IPS DF 19.7 (cell line): ENCODE measurements around the gene ADA.
"Not testable (repeated sequence)": the region's sequence is repeated elsewhere in the genome, so short reads cannot be mapped to it uniquely, and the experiment has no call there.

Experiments
- DNase-seq: peaks from one replicate; pipeline ENCODE4 v3.0.0-alpha.2; 2013; ENCODE audit warnings: low read depth, low spot score

Gene ADA

GRCh38 chr20:44651684-44652423 lies at the start of gene ADA:
Gene ADA, minus strand, starts transcription at chr20:44651699. Its CDS starts 92 bp downstream, at chr20:44651607.
- DNase-seq = no peak

GRCh38 chr20:44700306-44700705 lies 48.8 kb upstream of the ADA start:
- DNase-seq = no peak

GRCh38 chr20:44698351-44698750 lies 46.9 kb upstream of the ADA start:
- no peak for DNase-seq

GRCh38 chr20:44697041-44697440 lies 45.5 kb upstream of the ADA start:
- DNase-seq = not testable (repeated sequence)

GRCh38 chr20:44696315-44696714 lies 44.8 kb upstream of the ADA start:
- no peak for DNase-seq

GRCh38 chr20:44695674-44696300 lies 44.3 kb upstream of the ADA start:
- DNase-seq = no peak

DNA sequence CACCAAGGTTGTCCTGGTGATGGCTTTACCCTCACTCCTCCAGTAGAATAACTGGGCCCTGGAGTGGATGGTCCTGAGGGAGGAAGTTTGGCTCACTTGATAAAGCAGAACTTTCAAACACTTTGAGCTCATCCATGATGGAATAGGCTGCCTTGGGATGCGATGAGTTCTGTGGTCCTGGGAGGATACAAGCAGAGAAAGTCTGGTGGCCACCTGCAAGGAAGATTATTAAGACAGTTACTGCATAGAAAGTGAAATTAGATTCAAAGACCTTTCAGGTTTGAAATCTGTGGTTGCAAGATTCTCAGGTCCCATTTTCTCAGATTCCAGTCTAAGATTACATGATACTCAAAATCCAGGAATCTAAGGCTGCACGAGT lies 43.8 kb upstream of the ADA start:
- no peak for DNase-seq

GRCh38 chr20:44694159-44694558 lies 42.7 kb upstream of the ADA start:
- no peak for DNase-seq

GRCh38 chr20:44693627-44694026 lies 42.1 kb upstream of the ADA start:
- DNase-seq = no peak

- DNase-seq = no peak
These were observed 41.5 kb upstream of the ADA start for GRCh38 chr20:44692932-44693480.

GRCh38 chr20:44691424-44692423 lies 40.2 kb upstream of the ADA start:
- no peak for DNase-seq

DNA sequence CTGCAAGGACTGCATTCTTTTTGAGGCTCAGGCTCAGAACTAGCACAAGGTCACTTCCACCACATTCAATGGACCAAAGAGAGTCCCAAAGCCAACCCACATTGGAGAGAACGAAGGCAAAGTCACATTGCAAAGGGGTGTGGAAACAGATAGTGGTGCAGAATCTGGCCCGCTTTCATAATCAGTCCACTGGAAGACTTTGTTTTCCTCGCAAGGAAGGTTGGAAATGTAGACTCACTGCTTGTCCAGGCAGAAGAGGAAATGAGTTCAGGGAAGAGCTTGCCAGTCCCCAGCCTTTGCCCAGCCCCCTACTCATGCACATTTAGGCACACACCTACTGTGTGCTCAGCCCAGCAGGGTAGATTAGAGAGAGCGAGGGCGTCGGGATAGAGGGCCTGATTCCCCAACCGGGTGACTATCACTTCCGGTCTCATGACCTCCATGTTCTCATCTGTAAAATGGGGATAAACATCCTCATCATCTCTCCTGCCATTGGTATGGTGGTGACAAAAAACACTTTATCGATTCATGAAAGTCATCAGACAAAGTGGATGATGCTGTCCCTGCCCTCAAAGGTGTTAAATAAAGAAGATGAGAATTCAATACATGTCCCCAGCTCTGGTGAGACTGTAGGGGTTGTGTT lies 39.4 kb upstream of the ADA start:
- DNase-seq = no peak

- DNase-seq = no peak
These were observed 38.3 kb upstream of the ADA start for GRCh38 chr20:44689809-44690208.

GRCh38 chr20:44688053-44688625 lies 36.6 kb upstream of the ADA start:
- no peak for DNase-seq

- no peak for DNase-seq
These were observed 35.4 kb upstream of the ADA start for GRCh38 chr20:44686934-44687333.

DNA sequence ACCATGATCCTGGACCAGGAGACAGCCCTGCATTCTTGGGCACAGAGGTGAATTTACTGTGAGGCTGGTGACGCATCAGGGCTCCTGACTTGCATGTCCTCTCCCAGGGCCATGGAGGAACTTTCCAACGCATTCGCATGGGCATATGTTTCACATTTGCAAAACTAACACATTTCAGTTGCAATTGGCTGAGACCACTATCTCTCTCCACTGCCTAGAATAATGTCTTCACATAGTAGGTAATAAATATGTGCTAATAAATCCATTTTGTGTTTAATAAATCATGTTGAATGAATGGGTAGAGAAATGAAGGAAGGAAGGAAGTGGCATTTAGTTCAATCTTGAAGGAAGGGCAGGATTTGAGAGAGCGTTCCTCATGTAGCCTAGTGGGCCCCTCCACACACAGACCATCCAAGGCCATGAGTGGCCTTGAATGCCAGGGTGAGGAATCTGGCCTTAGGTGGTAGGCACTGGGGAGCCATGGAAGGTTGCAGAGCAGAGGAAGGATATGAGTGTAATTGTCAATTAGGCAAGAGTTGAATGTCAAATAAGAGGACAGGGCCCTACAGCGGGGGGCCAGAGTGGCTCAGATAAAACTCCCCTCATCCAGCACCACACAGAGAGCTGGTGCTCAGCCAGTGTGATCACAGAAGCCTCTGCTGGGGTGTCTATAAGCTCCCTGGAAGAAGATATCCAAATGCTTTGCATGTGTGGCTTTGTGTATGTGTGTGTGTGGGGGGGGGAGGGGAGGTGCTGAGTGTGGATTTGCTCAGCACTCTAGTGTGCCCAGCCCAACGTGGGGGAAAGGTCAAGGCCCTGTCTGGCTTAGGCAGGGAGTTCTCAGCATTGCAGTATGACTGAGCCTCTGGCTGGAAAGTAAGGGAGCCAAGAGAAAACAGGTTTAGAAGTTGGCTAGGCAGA lies 32.8 kb upstream of the ADA start:
- DNase-seq = no peak

GRCh38 chr20:44683263-44684046 lies 32.0 kb upstream of the ADA start:
- peak; percentile 61 for DNase-seq

GRCh38 chr20:44681796-44682566 lies 30.5 kb upstream of the ADA start:
- DNase-seq = no peak
